RWPE1 (cell line): ENCODE results near the gene TIMM21.

Experiments
- CTCF ChIA-PET: fragments of 350-600 bp; sonication (Branson Sonifier 250); formaldehyde crosslinking; extraction: SDS; loops from one replicate; lab custom pipeline; 2021; lab: Yijun Ruan, JAX
- POLR2A ChIA-PET: fragments of 400-600 bp; formaldehyde crosslinking; extraction: SDS; loops from one replicate; lab custom pipeline; 2020; ENCODE audit warnings: antibody characterized with exemption; ENCODE audit not compliant: low non-redundant PET; lab: Yijun Ruan, JAX
- DNase-seq: peaks from one replicate; pipeline ENCODE4 v3.0.0; 2012; ENCODE audit warnings: low spot score
- H3K27ac ChIP-seq: fragments of 450-650 bp; 2 replicates; pipeline ENCODE4 v1.5.1; 2017
- CTCF ChIP-seq: fragments of 450-650 bp; conservative IDR thresholded peaks from 2 replicates; pipeline ENCODE4 v1.5.1; 2017; ENCODE audit warnings: low read depth, mild to moderate bottlenecking

Gene TIMM21

GRCh38 chr18:74200780-74201179 is 52.5 kb downstream of the TIMM21 start:
- TF ChIP-seq CTCF: no peak
- ChIA-PET POLR2A (no interaction called here), CTCF (no interaction called here)
- no peak overlapping the region for H3K27ac ChIP-seq
- DNase-seq: no peak

GRCh38 chr18:74203811-74204210 is 55.5 kb downstream of the TIMM21 start:
- H3K27ac ChIP-seq: no peak overlapping the region
- ChIA-PET CTCF (no interaction called here), POLR2A (no interaction called here)
- no peak for DNase-seq
- TF ChIP-seq CTCF: no peak

- ChIA-PET POLR2A (no interaction called here), CTCF (no interaction called here)
- DNase-seq: no peak
- TF ChIP-seq CTCF: no peak
- no peak overlapping the region for H3K27ac ChIP-seq
Observed at GRCh38 chr18:74204526-74205152, 56.3 kb downstream of the TIMM21 start.
